DOHH2 (cell line): ENCODE measurements around the gene ABCB1.

Source experiments
- H3F3A ChIP-seq: fragments of 200-600 bp; sonication (generic), shearing (Covaris generic); 2 replicates; pipeline ENCODE4 v1.6.0; 2016; ENCODE audit warnings: antibody characterized with exemption, mild to moderate bottlenecking; ENCODE audit not compliant: control insufficient read depth, insufficient read depth
- H3K27ac ChIP-seq: fragments of 200-600 bp; sonication (generic); 2 replicates; pipeline ENCODE4 v1.5.1; 2014; ENCODE audit warnings: low read depth, mild to moderate bottlenecking, low read length, moderate library complexity
- H3K27me3 ChIP-seq: fragments of 200-600 bp; sonication (generic); 2 replicates; pipeline ENCODE4 v1.6.1; 2014; ENCODE audit warnings: mild to moderate bottlenecking, low read length, mixed read lengths; ENCODE audit not compliant: control insufficient read depth
- H3K36me3 ChIP-seq: fragments of 200-600 bp; sonication (generic); 2 replicates; pipeline ENCODE4 v1.6.1; 2014; ENCODE audit warnings: mild to moderate bottlenecking, low read length, moderate library complexity, mixed read lengths; ENCODE audit not compliant: control insufficient read depth
- H3K4me1 ChIP-seq: fragments of 200-600 bp; sonication (generic); 2 replicates; pipeline ENCODE4 v1.6.1; 2014; ENCODE audit warnings: mild to moderate bottlenecking, low read length, mixed read lengths; ENCODE audit not compliant: control insufficient read depth
- H3K4me2 ChIP-seq: fragments of 200-600 bp; sonication (generic); 2 replicates; pipeline ENCODE4 v1.6.0; 2014; ENCODE audit warnings: mild to moderate bottlenecking, low read length, moderate library complexity
- H3K4me3 ChIP-seq: fragments of 200-600 bp; sonication (generic); 2 replicates; pipeline ENCODE4 v1.5.1; 2014; ENCODE audit warnings: mild to moderate bottlenecking, low read length, mixed read lengths
- H3K79me2 ChIP-seq: fragments of 200-600 bp; sonication (generic); 2 replicates; pipeline ENCODE4 v1.6.1; 2014; ENCODE audit warnings: mild to moderate bottlenecking, low read length, mixed read lengths; ENCODE audit not compliant: control insufficient read depth
- H3K9me2 ChIP-seq: fragments of 200-600 bp; sonication (generic); replicated peaks from 2 replicates; pipeline ENCODE4 v1.6.1; 2014; ENCODE audit warnings: mild to moderate bottlenecking, low read length, mixed read lengths; ENCODE audit not compliant: control insufficient read depth
- H3K9me3 ChIP-seq: fragments of 200-600 bp; sonication (generic); 2 replicates; pipeline ENCODE4 v1.6.1; 2014; ENCODE audit warnings: antibody characterized with exemption, low read length, mixed read lengths; ENCODE audit not compliant: control insufficient read depth, insufficient read depth
- H4K20me1 ChIP-seq: fragments of 200-600 bp; sonication (generic); 2 replicates; pipeline ENCODE4 v1.6.0; 2014; ENCODE audit warnings: low read depth, mild to moderate bottlenecking, antibody characterized with exemption, low read length, moderate library complexity; ENCODE audit not compliant: control insufficient read depth, insufficient read depth
- CTCF ChIP-seq: fragments of 200-600 bp; sonication (generic); IDR thresholded peaks from one replicate; pipeline ENCODE4 v1.5.1; 2014; ENCODE audit warnings: antibody characterized with exemption, mild to moderate bottlenecking, low read depth, low read length; ENCODE audit not compliant: poor library complexity, severe bottlenecking
- EZH2phosphoT487 ChIP-seq: fragments of 200-600 bp; sonication (generic); IDR thresholded peaks from 2 replicates; pipeline ENCODE4 v1.6.1; 2017; ENCODE audit warnings: borderline replicate concordance, mild to moderate bottlenecking, antibody characterized with exemption, low read length, moderate library complexity, mixed read lengths

The ABCB1 gene

GRCh38 chr7:87592300-87592699, 8.4 kb downstream of the ABCB1 start:
- Histone ChIP-seq H3K4me3 (no peak overlapping the region), H3K36me3 (no peaks in the 10 kb centered on the region), H3K27me3 (no peaks in the 10 kb centered on the region), H4K20me1 (no peaks in the 10 kb centered on the region), H3K9me3 (no peaks in the 10 kb centered on the region), H3K9me2 (no peaks in the 10 kb centered on the region), H3K4me1 (no peaks in the 10 kb centered on the region), H3F3A (no peaks in the 10 kb centered on the region), H3K27ac (no peak overlapping the region), H3K4me2 (no peak overlapping the region), H3K79me2 (no peaks in the 10 kb centered on the region)
- TF ChIP-seq EZH2phosphoT487 (no peak), CTCF (no peak)

DNA sequence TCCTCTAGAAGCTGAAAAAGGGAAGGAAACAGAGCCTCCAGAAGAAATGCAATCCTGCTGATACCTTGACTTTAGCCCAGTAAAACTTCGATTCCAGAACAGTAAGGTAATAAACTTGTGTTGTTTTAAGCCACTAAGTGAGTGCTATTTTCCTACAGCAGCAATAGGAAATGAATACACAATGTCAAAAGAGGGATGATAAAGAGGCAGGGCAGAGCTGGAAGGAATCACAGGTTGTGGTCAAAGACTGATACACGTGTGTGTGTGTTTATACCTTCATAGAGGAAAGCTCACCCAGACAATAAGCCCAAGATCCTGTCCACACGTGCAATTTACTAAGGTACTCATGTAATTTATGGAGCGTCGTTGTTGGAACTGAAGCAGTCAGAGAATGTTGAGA, 9.5 kb downstream of the ABCB1 start:
- Histone ChIP-seq H3K36me3 (no peaks in the 10 kb centered on the region), H3K79me2 (no peaks in the 10 kb centered on the region), H3K27me3 (no peaks in the 10 kb centered on the region), H3K4me3 (no peak overlapping the region), H4K20me1 (no peaks in the 10 kb centered on the region), H3K9me2 (no peaks in the 10 kb centered on the region), H3F3A (no peaks in the 10 kb centered on the region), H3K27ac (no peak overlapping the region), H3K9me3 (no peaks in the 10 kb centered on the region), H3K4me1 (no peaks in the 10 kb centered on the region), H3K4me2 (no peak overlapping the region)
- TF ChIP-seq CTCF: no peak
- TF ChIP-seq EZH2phosphoT487: no peak

- H3K4me1 ChIP-seq: no peaks in the 10 kb centered on the region
- H3K4me2 ChIP-seq: no peak overlapping the region
- no peaks in the 10 kb centered on the region for H3K27me3 ChIP-seq
- H4K20me1 ChIP-seq: no peaks in the 10 kb centered on the region
- H3K27ac ChIP-seq: no peak overlapping the region
- H3K9me2 ChIP-seq: no peaks in the 10 kb centered on the region
- no peak overlapping the region for H3K4me3 ChIP-seq
- no peaks in the 10 kb centered on the region for H3K79me2 ChIP-seq
- H3K36me3 ChIP-seq: no peaks in the 10 kb centered on the region
- no peaks in the 10 kb centered on the region for H3K9me3 ChIP-seq
- TF ChIP-seq EZH2phosphoT487 (no peak), CTCF (no peak)
- no peaks in the 10 kb centered on the region for H3F3A ChIP-seq
Measured at GRCh38 chr7:87590578-87590977, 10.1 kb downstream of the ABCB1 start.

- H4K20me1 ChIP-seq: no peaks in the 10 kb centered on the region
- no peak for TF ChIP-seq CTCF
- no peaks in the 10 kb centered on the region for H3K9me3 ChIP-seq
- H3K4me2 ChIP-seq: no peak overlapping the region
- H3K36me3 ChIP-seq: no peaks in the 10 kb centered on the region
- H3F3A ChIP-seq: no peaks in the 10 kb centered on the region
- H3K79me2 ChIP-seq: no peaks in the 10 kb centered on the region
- no peaks in the 10 kb centered on the region for H3K27me3 ChIP-seq
- H3K4me3 ChIP-seq: no peak overlapping the region
- H3K4me1 ChIP-seq: no peaks in the 10 kb centered on the region
- no peak overlapping the region for H3K27ac ChIP-seq
- no peaks in the 10 kb centered on the region for H3K9me2 ChIP-seq
Measured at GRCh38 chr7:87589631-87590030, 11.1 kb downstream of the ABCB1 start.
